ENCODE data around the gene C11orf97.
A peak's percentile ranks its signal among the peaks of the same experiment; 100 is the strongest.

C11orf97 gene

GRCh38 chr11:94507485-94507884, 4.8 kb upstream of the C11orf97 start:
- no peak for TF ChIP-seq CTCF (conservative IDR thresholded peaks at IDR 0.05; ENCODE audit: low read depth)
- DNase-seq (ENCODE audit: low spot score) = no peak
- POLR2A ChIA-PET (ENCODE audit: low non-redundant PET) = no interaction called here
- CTCF ChIA-PET = no interaction called here
- H3K27ac ChIP-seq = no peak overlapping the region

- no peak for TF ChIP-seq CTCF (conservative IDR thresholded peaks at IDR 0.05; ENCODE audit: low read depth)
Measured at GRCh38 chr11:94513091-94513490, 830 bp downstream of the C11orf97 start.

GRCh38 chr11:94515398-94515797, 3.1 kb downstream of the C11orf97 start:
- ChIA-PET CTCF (interaction anchor here (1.1 kb wide), 1 partner anchor 88 kb away, joined by 3 read pairs; no protein-coding TSS in a partner anchor), POLR2A (ENCODE audit: low non-redundant PET) (no interaction called here)
- DNase-seq (ENCODE audit: low spot score) = no peak
- H3K27ac ChIP-seq = no peak overlapping the region
- no peak for TF ChIP-seq CTCF (conservative IDR thresholded peaks at IDR 0.05; ENCODE audit: low read depth)

More at GRCh38 chr11:94513091-94513490, 830 bp downstream of the C11orf97 start:
- peak; percentile 39 for DNase-seq (ENCODE audit: low spot score)
- ChIA-PET POLR2A (ENCODE audit: low non-redundant PET) (no interaction called here), CTCF (no interaction called here)
- H3K27ac ChIP-seq = no peak overlapping the region

GRCh38 chr11:94516725-94517124, 4.5 kb downstream of the C11orf97 start:
- POLR2A ChIA-PET (ENCODE audit: low non-redundant PET) = no interaction called here
- no peak overlapping the region for H3K27ac ChIP-seq

GRCh38 chr11:94518300-94518699, 6.0 kb downstream of the C11orf97 start:
- H3K27ac ChIP-seq = no peak overlapping the region
- TF ChIP-seq CTCF (conservative IDR thresholded peaks at IDR 0.05; ENCODE audit: low read depth) = no peak
- DNase-seq (ENCODE audit: low spot score) = no peak
- ChIA-PET POLR2A (ENCODE audit: low non-redundant PET) (no interaction called here), CTCF (interaction anchor here (0.6 to 1.0 kb wide), 3 partner anchors 33 to 89 kb away, joined by 3 read pairs; no protein-coding TSS in a partner anchor)

More at GRCh38 chr11:94516725-94517124, 4.5 kb downstream of the C11orf97 start:
- DNase-seq (ENCODE audit: low spot score) = no peak
- CTCF ChIA-PET = interaction anchor here (0.6 kb wide), 1 partner anchor 216 kb away, joined by 3 read pairs; no protein-coding TSS in a partner anchor
- TF ChIP-seq CTCF (conservative IDR thresholded peaks at IDR 0.05; ENCODE audit: low read depth) = no peak

- ChIA-PET POLR2A (ENCODE audit: low non-redundant PET) (interaction anchor here (0.6 kb wide), 1 partner anchor 779 kb away, joined by 3 read pairs; no protein-coding TSS in a partner anchor), CTCF (interaction anchor here (0.6 to 1.0 kb wide), 6 partner anchors 20 to 624 kb away, joined by 3 to 4 read pairs (median 3); no protein-coding TSS in a partner anchor)
- TF ChIP-seq CTCF (conservative IDR thresholded peaks at IDR 0.05; ENCODE audit: low read depth) = peak; percentile 83
Measured at GRCh38 chr11:94519478-94520084, 7.3 kb downstream of the C11orf97 start.

More at GRCh38 chr11:94519478-94520084, 7.3 kb downstream of the C11orf97 start:
- no peak overlapping the region for H3K27ac ChIP-seq
- DNase-seq (ENCODE audit: low spot score) = peak; percentile 30
